Measurements from ENCODE around the gene CEP89.
A peak's percentile ranks its signal among the peaks of the same experiment; 100 is the strongest.

Gene CEP89

GRCh38 chr19:32977280-32977679, 5.5 kb upstream of the CEP89 start:
- H3K27me3 ChIP-seq (ENCODE audit: insufficient read depth, low read length, poor library complexity, severe bottlenecking): no peaks in the 10 kb centered on the region
- H3K9ac ChIP-seq (ENCODE audit: low read depth, low read length, poor library complexity, severe bottlenecking): no peak overlapping the region
- no peaks in the 10 kb centered on the region for H3F3A ChIP-seq (ENCODE audit: low read depth)
- no peak overlapping the region for H2AFZ ChIP-seq (ENCODE audit: low read length)
- 0 out of 2 replicates have a peak, but pooled peaks cover 2% of the 10 kb centered on the region for H3K79me2 ChIP-seq (ENCODE audit: insufficient read depth, low read length)
- no peak for TF ChIP-seq CTCF (conservative IDR thresholded peaks at IDR 0.05; ENCODE audit: low read length)
- TF ChIP-seq EZH2phosphoT487 (IDR thresholded peaks at IDR 0.05; ENCODE audit: borderline replicate concordance): no peak
- no peaks in the 10 kb centered on the region for H3K36me3 ChIP-seq (ENCODE audit: insufficient read depth, low read length)
- H3K9me2 ChIP-seq (replicated peaks; ENCODE audit: low read depth, low read length): no peaks in the 10 kb centered on the region
- H3K4me3 ChIP-seq (ENCODE audit: low read length, poor library complexity, severe bottlenecking): no peak overlapping the region
- no peak overlapping the region for H3K4me2 ChIP-seq (ENCODE audit: low read depth, low read length, poor library complexity, severe bottlenecking)
- H3K9me3 ChIP-seq (ENCODE audit: insufficient read depth, low read depth, low read length): no peaks in the 10 kb centered on the region
- H3K4me1 ChIP-seq (ENCODE audit: insufficient read depth, low read length, poor library complexity, severe bottlenecking): no peaks in the 10 kb centered on the region
- H4K20me1 ChIP-seq (ENCODE audit: insufficient read depth, low read length, poor library complexity, severe bottlenecking): no peaks in the 10 kb centered on the region

- no peaks in the 10 kb centered on the region for H4K20me1 ChIP-seq (ENCODE audit: insufficient read depth, low read length, poor library complexity, severe bottlenecking)
- TF ChIP-seq CTCF (conservative IDR thresholded peaks at IDR 0.05; ENCODE audit: low read length): peak; percentile 92
- no peak for TF ChIP-seq EZH2phosphoT487 (IDR thresholded peaks at IDR 0.05; ENCODE audit: borderline replicate concordance)
- peaks cover 4% of the 10 kb centered on the region for H3K79me2 ChIP-seq (ENCODE audit: insufficient read depth, low read length)
- no peaks in the 10 kb centered on the region for H3K36me3 ChIP-seq (ENCODE audit: insufficient read depth, low read length)
- no peak overlapping the region for H3K9ac ChIP-seq (ENCODE audit: low read depth, low read length, poor library complexity, severe bottlenecking)
- H3K4me2 ChIP-seq (ENCODE audit: low read depth, low read length, poor library complexity, severe bottlenecking): no peak overlapping the region
- H3F3A ChIP-seq (ENCODE audit: low read depth): no peaks in the 10 kb centered on the region
- no peaks in the 10 kb centered on the region for H3K9me2 ChIP-seq (replicated peaks; ENCODE audit: low read depth, low read length)
- no peaks in the 10 kb centered on the region for H3K27me3 ChIP-seq (ENCODE audit: insufficient read depth, low read length, poor library complexity, severe bottlenecking)
- H3K4me3 ChIP-seq (ENCODE audit: low read length, poor library complexity, severe bottlenecking): no peak overlapping the region
- no peaks in the 10 kb centered on the region for H3K4me1 ChIP-seq (ENCODE audit: insufficient read depth, low read length, poor library complexity, severe bottlenecking)
- H3K9me3 ChIP-seq (ENCODE audit: insufficient read depth, low read depth, low read length): no peaks in the 10 kb centered on the region
- H2AFZ ChIP-seq (ENCODE audit: low read length): no peak overlapping the region
Observed at GRCh38 chr19:32976223-32976805, 4.6 kb upstream of the CEP89 start.

- Histone ChIP-seq H3K36me3 (ENCODE audit: insufficient read depth, low read length) (no peaks in the 10 kb centered on the region), H3F3A (ENCODE audit: low read depth) (no peaks in the 10 kb centered on the region), H2AFZ (ENCODE audit: low read length) (peak overlapping the region; percentile 86), H3K4me1 (ENCODE audit: insufficient read depth, low read length, poor library complexity, severe bottlenecking) (peaks cover 6% of the 10 kb centered on the region), H3K4me2 (ENCODE audit: low read depth, low read length, poor library complexity, severe bottlenecking) (peak overlapping the region; percentile 94), H3K4me3 (ENCODE audit: low read length, poor library complexity, severe bottlenecking) (peak overlapping the region; percentile 95), H3K9ac (ENCODE audit: low read depth, low read length, poor library complexity, severe bottlenecking) (peak overlapping the region; percentile 66), H3K27me3 (ENCODE audit: insufficient read depth, low read length, poor library complexity, severe bottlenecking) (no peaks in the 10 kb centered on the region), H4K20me1 (ENCODE audit: insufficient read depth, low read length, poor library complexity, severe bottlenecking) (no peaks in the 10 kb centered on the region), H3K79me2 (ENCODE audit: insufficient read depth, low read length) (peaks cover 22% of the 10 kb centered on the region), H3K9me3 (ENCODE audit: insufficient read depth, low read depth, low read length) (no peaks in the 10 kb centered on the region), H3K9me2 (replicated peaks; ENCODE audit: low read depth, low read length) (no peaks in the 10 kb centered on the region)
- TF ChIP-seq EZH2phosphoT487 (IDR thresholded peaks at IDR 0.05; ENCODE audit: borderline replicate concordance) (no peak), CTCF (conservative IDR thresholded peaks at IDR 0.05; ENCODE audit: low read length) (no peak)
Observed at GRCh38 chr19:32971012-32971595, 654 bp downstream of the CEP89 start.
